ENCODE measurements around the gene POLD1. TPM values are rescaled to one million over a fixed set of nuclear protein-coding genes. Genes with fewer than 3 reads are reported as not detected.

Gene POLD1
- total RNA-seq, 2 donors from 2014 or later: 106 to 127 TPM

DNA sequence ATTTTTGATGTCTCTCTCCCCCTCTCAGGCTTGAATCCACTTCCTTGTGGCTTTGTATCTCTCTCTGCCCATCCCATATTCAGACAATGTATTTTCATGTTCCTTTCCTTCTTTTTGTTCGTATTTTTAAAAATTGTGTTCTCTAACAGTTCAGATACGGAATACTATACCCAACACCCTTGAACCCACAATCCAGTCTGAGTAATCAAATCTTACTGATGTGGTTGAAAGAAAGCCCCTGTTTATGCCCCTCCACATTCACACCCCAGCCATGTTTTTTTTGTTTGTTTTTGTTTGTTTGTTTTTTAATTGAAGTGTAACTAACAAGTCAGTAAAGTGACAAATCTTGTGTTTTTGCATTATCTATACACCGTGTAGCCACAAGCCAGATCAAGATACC is 36.0 kb downstream of the POLD1 start:
- DNase-seq: no peak
- no peak overlapping the region for H3K4me3 ChIP-seq (ENCODE audit: low read length)
- peaks cover 13% of the 10 kb centered on the region for H3K27me3 Mint-ChIP-seq (ENCODE audit: insufficient read depth)
- H3K4me1 Mint-ChIP-seq: peaks cover 13% of the 10 kb centered on the region
- no peak overlapping the region for H3K27ac Mint-ChIP-seq
- H3K4me3 Mint-ChIP-seq: peak overlapping the region; percentile 3
- no peaks in the 10 kb centered on the region for H3K4me1 ChIP-seq (ENCODE audit: control insufficient read depth, insufficient read depth, low read length)
- 75 to 84% methylated on average over 2 to 3 of the region's 3 CpGs for WGBS, 2 experiments (ENCODE audit: insufficient coverage in 1 of 2, insufficient read length in 1 of 2)
- H3K9me3 ChIP-seq (ENCODE audit: control insufficient read depth, low read length): no peaks in the 10 kb centered on the region
- no peaks in the 10 kb centered on the region for H3K36me3 ChIP-seq (ENCODE audit: control insufficient read depth, insufficient read depth, low read length)
- H3K36me3 Mint-ChIP-seq (ENCODE audit: low read depth): no peaks in the 10 kb centered on the region
- H3K9ac ChIP-seq (ENCODE audit: extremely low read depth, low read length, poor library complexity, severe bottlenecking): no peak overlapping the region
- peaks cover 22% of the 10 kb centered on the region for H3K27me3 ChIP-seq (ENCODE audit: control insufficient read depth, insufficient read depth, low read length, poor library complexity, severe bottlenecking)
- H3K27ac ChIP-seq (ENCODE audit: low read depth, low read length): no peak overlapping the region
- no peaks in the 10 kb centered on the region for H3K9me3 Mint-ChIP-seq
- TF ChIP-seq CTCF (conservative IDR thresholded peaks at IDR 0.05): no peak

GRCh38 chr19:50420808-50421207 is 36.7 kb downstream of the POLD1 start:
- Histone ChIP-seq H3K4me3 (ENCODE audit: low read length) (no peak overlapping the region), H3K9ac (ENCODE audit: extremely low read depth, low read length, poor library complexity, severe bottlenecking) (no peak overlapping the region), H3K4me1 (ENCODE audit: control insufficient read depth, insufficient read depth, low read length) (no peaks in the 10 kb centered on the region), H3K27ac (ENCODE audit: low read depth, low read length) (no peak overlapping the region), H3K9me3 (ENCODE audit: control insufficient read depth, low read length) (no peaks in the 10 kb centered on the region), H3K36me3 (ENCODE audit: control insufficient read depth, insufficient read depth, low read length) (no peaks in the 10 kb centered on the region), H3K27me3 (ENCODE audit: control insufficient read depth, insufficient read depth, low read length, poor library complexity, severe bottlenecking) (peaks cover 22% of the 10 kb centered on the region)
- Mint-ChIP-seq H3K9me3 (no peaks in the 10 kb centered on the region), H3K4me1 (peaks cover 13% of the 10 kb centered on the region), H3K27ac (no peak overlapping the region), H3K27me3 (ENCODE audit: insufficient read depth) (peaks cover 13% of the 10 kb centered on the region), H3K4me3 (no peak overlapping the region), H3K36me3 (ENCODE audit: low read depth) (no peaks in the 10 kb centered on the region)
- no peak for TF ChIP-seq CTCF (conservative IDR thresholded peaks at IDR 0.05)
- WGBS, 2 experiments (ENCODE audit: insufficient coverage in 1 of 2, insufficient read length in 1 of 2): 61 to 63% methylated on average over 3 of the region's 3 CpGs
- no peak for DNase-seq

DNA sequence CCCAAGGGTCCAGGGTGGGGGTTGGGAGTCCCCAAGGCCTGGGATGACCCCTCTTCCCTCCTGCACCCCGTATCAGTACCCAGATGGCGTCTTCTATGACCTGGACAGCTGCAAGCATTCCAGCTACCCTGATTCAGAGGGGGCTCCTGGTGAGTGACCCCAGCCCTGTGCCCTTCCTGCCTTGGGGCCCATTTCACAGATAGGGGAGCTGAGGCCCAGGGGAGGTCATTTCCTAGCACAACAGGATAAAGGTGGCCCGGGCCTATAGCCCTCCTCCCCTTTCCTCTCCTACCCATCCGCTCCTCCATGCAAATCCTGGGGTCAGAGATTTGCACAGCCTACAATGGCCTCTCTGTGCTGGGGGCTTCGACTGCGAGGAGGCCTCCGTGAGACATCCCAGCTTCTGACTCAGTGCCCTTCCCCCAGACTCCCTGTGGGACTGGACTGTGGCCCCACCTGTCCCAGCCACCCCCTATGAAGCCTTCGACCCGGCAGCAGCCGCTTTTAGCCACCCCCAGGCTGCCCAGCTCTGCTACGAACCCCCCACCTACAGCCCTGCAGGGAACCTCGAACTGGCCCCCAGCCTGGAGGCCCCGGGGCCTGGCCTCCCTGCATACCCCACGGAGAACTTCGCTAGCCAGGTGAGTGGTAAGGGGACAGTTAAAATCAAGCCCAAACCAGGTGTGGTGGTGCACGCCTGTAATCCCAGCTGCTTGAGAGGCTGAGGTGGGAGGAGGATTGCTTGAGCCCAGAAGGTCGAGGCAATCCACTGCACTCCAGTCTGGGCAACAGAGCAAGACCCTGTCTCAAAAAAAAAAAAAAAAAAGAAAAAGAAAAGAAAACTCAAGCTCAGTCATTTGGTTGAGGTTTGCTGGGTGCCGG is 38.5 kb downstream of the POLD1 start:
- no peaks in the 10 kb centered on the region for H3K9me3 ChIP-seq (ENCODE audit: control insufficient read depth, low read length)
- Mint-ChIP-seq H3K9me3 (no peaks in the 10 kb centered on the region), H3K27me3 (ENCODE audit: insufficient read depth) (peaks cover 13% of the 10 kb centered on the region), H3K27ac (no peak overlapping the region), H3K36me3 (ENCODE audit: low read depth) (no peaks in the 10 kb centered on the region), H3K4me3 (no peak overlapping the region), H3K4me1 (peaks cover 13% of the 10 kb centered on the region)
- DNase-seq: no peak
- 88 to 93% methylated on average over 8 to 18 of the region's 18 CpGs for WGBS, 2 experiments (ENCODE audit: insufficient coverage in 1 of 2, insufficient read length in 1 of 2)
- no peak overlapping the region for H3K4me3 ChIP-seq (ENCODE audit: low read length)
- H3K36me3 ChIP-seq (ENCODE audit: control insufficient read depth, insufficient read depth, low read length): no peaks in the 10 kb centered on the region
- H3K27ac ChIP-seq (ENCODE audit: low read depth, low read length): no peak overlapping the region
- no peak overlapping the region for H3K9ac ChIP-seq (ENCODE audit: extremely low read depth, low read length, poor library complexity, severe bottlenecking)
- no peak for TF ChIP-seq CTCF (conservative IDR thresholded peaks at IDR 0.05)
- no peaks in the 10 kb centered on the region for H3K4me1 ChIP-seq (ENCODE audit: control insufficient read depth, insufficient read depth, low read length)
- peaks cover 22% of the 10 kb centered on the region for H3K27me3 ChIP-seq (ENCODE audit: control insufficient read depth, insufficient read depth, low read length, poor library complexity, severe bottlenecking)
